Measurements from ENCODE around the gene PIGBOS1.
"Not testable (repeated sequence)": the region's sequence is repeated elsewhere in the genome, so short reads cannot be mapped to it uniquely, and the experiment has no call there.

PIGBOS1 gene

DNA sequence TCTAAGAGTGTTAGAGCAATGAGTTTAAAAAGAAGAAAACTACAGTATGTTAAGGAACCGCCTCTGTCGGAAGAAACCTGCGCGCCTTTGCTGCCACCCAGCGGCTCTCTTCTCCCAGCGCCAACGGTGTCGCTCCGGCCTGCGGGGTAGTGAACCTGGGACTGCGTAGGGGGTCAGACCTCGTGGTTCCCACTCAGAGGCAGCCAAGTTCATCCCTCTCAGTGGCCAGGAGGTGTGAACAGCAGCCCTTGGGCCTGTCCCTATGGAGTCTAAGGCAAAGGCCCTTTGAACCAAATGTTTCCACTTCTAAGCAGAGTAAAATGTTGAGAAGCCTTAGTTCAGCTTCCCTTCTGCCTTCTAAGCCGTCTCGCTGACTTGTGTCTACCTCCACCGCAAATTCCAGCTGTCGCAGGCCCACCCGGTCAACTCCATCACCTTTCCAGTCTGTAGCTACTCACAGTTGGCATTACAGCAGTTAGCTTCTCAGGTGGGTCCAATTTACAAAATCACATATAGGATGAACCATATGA, 28.3 kb downstream of the PIGBOS1 start:
- peak; percentile 87 for DNase-seq (ENCODE audit: low spot score)

DNA sequence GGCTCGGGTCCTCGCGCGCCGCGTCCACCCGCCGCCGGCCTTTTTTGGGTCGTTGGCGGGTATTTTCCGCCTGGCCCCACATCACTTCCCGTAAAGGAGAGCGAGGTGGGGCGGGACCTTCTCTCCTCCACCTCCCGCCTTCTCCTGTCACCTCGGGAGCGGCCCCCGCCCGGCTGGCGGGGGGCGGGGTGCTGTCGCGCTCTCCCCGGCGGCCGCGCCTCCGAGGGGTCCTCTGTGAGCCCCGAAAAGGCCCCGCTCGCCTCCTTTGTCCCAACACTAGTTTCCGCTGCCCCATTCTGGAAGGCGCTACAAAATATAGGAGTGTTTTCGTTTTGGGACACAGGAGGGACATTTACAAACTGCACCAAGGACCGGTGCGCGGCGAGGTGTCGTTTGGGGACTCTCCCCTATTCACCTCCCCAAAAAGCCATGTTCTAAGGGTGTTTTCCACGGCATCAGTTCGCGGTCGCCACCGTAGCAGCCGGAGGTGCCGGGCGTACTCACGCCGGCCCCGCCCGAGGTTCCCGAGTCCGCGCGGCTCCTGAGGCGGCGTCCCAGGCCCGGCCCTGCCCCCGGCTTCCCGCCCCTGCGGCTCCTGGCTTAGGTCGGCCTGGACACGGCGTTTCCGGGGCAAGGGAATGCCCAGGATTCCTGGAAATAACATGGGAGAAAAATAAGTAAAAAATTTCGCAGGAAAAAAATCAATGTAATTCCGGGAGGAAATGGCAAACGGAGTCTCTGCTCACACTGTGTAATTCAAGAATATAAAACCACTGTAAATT, 29.0 kb downstream of the PIGBOS1 start, which contains the start of gene RAB27A:
Gene RAB27A (minus strand): TSS at position 68 of the 782 bp plus-strand sequence. CDS start 54,879 bp downstream, outside the sequence.
- peak; percentile 83 for DNase-seq (ENCODE audit: low spot score)

DNA sequence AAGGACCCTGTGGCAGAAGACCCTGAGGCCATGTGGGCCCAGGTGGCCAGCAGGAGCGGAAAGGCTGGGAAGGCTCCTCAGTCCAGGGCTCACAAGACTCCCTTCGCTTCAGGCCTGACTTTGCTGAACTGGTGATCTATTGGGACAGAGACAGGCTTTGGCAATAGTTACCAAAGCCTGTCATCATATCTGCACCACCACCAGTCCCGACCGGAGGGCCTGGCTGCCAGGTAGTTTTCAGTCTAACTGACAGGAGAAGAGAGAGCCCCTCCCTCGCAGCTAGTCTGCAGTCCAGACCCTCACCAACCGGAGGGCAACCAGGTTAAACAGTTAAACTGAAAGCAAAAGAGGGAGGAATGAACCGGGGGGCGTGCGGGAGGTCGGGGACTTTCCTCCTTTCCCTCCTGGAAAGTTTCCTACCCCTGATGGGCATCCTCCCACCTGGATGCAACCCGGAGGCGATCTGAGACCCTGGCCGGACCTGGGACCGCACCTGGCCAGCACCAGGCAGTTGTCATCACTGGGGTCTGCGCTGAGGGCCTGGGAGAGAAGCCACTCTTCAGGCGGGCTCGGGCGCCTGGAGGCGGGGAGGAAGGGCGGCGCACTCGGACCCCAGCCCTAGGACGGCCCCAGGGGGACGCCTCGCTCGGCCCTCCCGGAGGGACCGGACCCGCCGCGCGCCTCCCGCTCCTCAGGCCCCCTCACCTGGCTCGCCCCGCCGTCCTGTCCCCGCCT, 29.7 kb downstream of the PIGBOS1 start:
- DNase-seq (ENCODE audit: low spot score) = peak; percentile 26

DNA sequence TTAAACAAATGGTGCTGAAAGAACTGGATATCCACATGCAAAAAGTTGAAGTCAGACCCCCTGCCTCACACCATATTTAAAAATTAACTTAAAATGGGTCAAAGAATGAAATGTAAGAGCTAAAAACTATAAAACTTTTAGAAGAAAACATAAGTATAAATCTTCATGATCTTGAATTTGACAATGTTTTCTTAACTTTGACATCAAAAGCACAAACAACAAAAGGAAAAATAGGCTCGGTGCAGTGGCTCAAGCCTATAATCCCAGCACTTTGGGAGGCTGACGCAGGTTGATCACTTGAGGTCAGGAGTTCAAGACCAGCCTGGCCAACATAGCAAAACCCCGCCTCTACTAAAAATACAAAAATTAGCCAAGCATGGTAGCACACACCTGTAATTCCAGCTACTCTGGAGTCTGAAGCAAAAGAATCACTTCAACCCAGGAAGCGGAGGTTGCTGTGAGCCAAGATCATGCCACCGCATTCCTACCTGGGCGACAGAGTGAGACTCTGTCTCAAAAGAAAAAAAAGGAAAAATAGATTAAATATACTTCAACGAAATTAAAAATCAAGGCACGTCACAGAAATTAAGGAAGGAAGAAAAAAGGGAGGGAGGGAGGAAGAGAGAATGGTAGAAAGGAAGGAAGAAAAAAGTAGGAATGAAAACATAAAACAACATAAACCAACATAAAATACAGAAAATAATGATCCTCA, 30.8 kb downstream of the PIGBOS1 start:
- DNase-seq (ENCODE audit: low spot score) = no peak

DNA sequence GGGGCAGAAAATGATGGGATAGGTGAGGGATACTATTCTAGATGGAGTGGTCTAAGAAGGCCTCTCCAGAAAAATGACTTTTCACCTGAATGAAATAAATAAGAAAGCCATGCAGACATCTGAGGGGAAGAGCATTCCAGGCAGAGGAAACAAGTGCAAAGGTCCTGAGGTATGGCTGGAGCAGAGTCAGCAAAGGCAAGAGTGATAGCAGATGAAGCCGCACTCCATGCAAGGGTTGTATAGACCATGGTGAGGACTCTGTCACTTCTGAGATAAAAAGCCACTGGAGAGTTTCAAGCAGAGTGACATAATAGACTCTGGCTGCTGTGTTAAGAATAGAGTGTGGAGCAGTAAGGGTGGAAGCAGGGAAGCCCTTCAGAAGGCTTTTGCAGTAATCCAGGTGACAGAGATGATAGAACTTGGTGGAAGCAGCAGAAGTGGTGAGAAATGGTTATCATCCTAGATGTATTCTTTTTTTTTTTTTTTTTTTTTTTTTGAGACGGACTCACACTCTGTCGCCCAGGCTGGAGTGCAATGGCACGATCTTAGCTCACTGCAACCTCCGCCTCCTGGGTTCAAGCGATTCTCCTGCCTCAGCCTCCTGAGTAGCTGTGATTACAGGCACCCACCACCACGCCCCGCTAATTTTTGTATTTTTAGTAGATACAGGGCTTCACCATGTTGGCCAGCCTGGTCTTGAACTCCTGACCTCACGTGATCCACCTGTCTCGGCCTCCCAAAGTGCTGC, 32.3 kb downstream of the PIGBOS1 start:
- not testable (repeated sequence) for DNase-seq (ENCODE audit: low spot score)

DNA sequence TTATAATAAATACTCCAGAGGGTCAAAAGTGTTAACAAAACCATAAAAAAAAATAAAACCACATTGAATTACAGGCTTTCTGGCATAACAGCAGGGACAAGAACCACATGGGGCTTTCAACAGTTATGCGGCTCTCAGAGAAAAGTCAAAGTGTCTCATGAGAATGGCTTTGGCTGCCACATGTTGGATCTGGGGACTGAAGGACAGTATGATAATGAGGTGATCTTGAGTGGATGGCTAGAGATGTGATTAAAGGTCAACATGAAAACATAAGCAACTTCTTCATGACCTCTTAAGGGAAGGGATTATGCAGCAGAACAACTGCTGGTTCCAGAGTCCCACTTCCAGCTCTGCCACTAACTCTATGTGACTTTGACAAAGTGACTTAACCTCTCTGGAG, 34.5 kb downstream of the PIGBOS1 start:
- no peak for DNase-seq (ENCODE audit: low spot score)

DNA sequence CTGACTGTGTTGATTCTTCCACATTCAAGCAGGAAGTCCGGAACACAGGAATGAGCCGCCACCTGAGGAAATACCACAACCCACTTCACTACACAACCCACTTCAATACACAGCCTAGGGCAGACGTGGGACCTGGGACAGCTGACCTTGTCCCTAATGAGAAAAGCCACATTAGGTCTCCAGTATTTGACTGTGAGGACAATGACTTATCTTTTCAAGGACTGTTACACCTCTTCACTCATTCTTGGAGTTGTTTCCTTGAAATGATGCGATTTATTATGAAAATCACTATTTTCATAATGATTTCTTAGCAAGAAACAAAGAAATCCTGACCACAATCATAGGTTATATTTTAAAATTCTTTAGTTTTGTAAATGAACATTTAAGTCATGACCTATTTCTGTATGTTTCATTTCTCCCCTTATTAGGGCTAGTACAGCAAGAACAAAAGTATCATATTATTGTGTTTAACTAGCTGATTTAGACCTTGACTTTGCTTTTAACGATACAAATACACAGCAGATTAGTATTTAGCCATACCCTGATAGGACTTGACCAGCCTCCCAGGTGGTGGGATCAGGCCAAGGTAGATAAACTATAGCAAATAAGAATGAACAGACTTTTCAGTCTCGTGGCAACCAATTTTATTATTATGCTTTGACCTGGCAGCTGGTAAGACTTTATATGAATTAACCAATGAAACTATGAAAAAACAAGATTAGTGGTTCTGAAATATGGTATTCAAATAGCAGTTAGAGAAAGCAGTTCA, 35.4 kb downstream of the PIGBOS1 start:
- DNase-seq (ENCODE audit: low spot score) = no peak

DNA sequence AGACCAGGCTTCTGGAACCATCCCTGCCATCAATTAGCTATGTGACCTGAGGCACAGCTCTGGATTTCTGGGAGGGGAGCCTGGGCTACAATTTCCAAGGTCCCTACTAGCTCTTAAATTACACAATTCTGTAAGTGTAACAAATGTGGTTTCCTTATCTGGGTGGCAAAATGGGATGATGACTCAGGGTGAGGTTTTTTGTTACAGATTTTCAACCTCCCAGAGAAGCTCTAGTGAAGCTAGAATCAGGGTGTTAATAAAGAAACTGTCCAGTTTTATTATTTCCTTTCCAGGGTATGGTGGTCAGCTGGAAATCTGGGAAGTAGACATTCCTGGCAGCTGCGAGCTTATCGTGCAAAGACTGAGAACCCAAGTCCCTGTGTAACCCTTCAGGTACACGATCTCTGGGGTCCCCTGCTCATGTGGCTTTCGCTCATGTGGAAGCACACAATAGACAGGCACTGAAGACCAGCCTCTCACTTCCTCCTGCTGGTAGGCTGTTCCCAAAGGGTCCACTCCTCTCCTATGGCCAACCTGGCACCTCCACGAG, 36.6 kb downstream of the PIGBOS1 start:
- no peak for DNase-seq (ENCODE audit: low spot score)

DNA sequence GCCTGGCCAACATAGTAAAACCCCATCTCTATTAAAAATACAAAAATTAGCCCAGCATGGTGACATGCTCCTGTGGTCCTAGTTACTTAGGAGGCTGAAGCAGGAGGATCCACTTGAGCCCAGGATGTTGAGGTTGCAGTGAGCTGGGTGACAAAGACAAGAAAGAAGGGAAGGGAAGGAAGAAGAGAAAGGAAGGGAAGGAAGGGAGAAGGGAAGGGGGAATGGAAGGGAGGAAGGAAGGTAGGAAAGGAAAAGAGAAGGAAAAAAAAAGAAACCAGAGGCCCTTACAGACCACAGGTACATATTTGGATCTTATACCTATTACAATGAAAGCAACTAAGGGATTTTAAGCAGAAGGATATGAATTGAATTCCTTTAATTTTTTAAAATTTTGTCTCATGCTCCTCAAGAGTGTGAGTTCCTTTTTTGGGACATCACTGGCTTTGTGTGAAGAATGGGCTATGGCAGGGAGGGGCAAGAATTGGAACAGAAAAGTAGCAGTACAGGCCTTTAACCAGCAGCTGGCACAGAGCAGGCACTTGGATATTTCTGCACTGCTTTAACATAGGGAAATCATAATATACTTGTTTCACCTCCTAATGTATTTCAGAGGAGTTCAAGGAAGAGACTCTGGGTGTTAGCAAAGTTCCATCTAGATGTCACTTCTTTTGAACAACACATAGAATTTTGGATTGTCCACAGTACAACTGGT, 37.2 kb downstream of the PIGBOS1 start:
- DNase-seq (ENCODE audit: low spot score) = no peak

DNA sequence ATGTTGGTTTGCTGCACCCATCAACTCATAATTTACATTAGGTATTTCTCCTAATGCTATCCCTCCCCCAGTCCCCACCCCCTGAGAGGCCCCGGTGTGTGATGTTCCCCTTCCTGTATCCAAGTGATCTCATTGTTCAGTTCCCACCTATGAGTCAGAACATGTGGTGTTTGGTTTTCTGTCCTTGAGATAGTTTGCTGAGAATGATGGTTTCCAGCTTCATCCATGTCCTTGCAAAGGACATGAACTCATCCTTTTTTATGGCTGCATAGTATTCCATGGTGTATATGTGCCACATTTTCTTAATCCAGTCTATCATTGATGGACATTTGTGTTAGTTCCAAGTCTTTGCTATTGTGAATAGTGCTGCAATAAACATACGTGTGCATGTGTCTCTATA, 38.3 kb downstream of the PIGBOS1 start:
- DNase-seq (ENCODE audit: low spot score) = not testable (repeated sequence)

DNA sequence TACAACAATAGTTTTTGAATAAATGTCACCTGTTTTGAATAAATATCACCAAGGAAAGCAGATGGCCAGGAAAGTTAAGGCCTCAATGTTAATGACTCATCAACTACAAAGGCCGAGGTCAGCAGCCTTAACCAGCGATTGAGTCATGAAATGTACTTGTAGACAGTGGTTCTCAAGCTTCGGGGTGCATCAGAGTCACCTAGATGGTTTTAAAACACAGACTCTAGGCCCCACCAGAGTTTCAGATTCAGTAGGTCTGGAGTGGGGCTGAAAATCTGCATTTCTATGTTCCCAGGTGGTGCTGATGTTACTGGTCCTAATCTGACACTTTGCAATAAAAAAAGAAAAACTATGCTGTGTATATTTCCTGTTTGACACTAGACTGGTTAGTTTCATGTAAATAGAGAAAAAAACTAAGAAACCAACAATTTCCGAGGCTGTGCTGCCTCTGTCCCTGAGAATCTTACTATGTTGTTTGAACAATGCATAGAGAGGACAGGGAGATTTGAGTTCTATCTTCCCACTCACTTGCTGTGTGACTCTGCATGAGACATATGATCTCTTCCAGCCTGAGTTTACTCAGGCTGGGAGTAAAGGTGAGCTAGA, 39.1 kb downstream of the PIGBOS1 start:
- DNase-seq (ENCODE audit: low spot score) = peak; percentile 66

DNA sequence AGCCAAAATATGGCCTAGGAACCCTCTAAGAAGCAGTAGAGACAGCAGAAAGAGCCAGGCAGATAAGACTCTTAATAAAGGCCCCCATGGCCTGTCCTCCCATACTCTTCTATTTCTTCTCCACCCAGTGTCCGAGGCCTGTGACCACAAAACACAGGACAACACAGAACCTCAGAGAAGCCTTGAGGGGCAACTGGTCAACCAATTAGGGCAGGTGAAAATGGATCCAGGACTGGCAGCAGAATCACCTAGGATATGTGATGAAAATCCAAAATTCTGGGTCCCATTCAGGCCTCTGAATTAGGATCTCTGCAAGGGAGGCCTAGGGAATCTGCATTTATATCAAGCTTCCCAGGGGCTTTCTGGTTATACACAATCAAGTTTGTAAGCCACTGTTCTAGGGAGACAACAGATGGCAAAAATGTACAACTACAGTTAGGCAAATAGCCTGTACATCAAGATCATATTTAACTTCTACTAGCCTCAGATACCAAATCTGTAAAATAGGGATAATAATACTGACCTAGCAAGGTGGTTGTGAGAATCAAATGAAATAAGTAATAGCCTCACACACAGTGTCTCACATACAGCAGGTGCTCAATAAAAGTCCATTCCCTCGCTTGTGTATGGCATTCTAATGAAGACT, 39.7 kb downstream of the PIGBOS1 start:
- no peak for DNase-seq (ENCODE audit: low spot score)

DNA sequence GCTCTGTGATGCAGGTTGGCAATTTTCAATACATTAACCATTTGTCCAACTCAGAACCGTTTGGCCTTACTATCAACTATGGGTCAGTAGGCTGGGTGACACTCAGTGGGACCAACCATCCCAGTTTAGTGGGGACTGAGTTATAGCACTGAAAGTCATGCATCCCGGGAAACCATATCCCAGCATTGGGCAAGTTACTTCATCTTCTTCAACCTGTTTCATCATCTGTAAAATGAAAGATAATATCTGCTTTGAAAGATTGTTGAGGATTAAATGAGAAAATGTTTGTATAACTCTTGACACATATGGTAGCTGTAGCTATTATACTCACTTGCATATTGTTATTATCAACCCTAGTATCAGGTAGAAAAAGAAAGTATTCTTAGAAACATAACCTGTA, 41.2 kb downstream of the PIGBOS1 start:
- no peak for DNase-seq (ENCODE audit: low spot score)

DNA sequence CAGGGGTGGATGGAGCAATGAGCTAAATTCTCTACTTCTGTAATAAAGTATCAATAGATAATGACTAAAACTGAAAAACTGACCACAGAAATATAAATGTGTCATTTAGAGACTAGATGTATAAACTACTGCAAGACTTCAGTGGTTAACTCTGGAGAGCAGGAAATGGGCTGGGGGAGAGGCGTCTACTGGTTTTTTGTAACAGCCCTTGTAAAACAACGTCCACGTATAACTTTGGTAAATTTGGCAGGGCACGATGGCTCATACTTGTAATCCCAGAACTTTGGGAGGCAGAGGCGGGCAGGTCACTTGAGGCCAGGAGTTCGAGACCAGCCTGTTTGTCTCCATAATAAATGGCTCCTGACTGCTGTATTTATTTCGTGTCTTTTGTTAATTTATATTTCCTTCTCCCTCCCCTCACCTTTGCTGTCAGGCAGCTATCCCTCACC, 41.8 kb downstream of the PIGBOS1 start:
- DNase-seq (ENCODE audit: low spot score) = no peak

DNA sequence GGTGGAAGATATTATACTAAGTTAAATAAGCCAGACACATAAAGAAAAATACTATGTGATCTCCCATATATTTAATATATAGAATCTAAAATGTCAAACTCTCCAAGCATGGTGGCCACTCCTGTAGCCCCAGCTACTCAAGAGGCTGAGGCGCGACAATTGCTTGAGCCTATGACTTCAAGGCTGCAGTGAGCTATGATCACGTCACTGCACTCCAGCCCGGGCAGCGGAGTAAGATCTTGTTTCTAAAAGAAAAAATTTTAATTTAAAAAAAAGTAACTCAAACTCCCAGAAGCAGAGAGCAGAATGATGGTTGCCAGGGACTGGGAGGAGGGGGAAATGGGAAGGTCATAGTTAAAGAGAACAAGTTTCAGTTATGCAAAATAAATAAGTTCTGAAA, 42.6 kb downstream of the PIGBOS1 start:
- DNase-seq (ENCODE audit: low spot score) = no peak

DNA sequence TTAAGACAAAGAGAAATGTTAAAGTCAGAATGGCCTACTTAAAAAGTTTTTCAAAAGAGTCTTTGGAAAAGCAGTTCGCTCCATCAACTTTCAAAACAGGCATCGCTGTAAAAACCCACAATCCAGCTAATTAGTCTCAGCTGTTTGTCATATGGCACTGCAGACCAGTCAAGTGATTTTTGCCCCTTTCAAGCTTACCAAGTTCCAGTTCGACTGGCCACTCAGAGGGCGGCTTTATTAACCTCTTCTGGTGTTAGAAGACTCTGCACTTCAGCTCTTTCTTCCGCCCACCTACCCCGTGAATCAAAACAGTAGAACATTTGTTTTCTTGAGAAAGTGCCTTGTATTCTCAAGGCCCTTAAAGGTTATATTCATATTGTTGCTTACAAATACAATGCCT, 48.6 kb downstream of the PIGBOS1 start:
- no peak for DNase-seq (ENCODE audit: low spot score)

DNA sequence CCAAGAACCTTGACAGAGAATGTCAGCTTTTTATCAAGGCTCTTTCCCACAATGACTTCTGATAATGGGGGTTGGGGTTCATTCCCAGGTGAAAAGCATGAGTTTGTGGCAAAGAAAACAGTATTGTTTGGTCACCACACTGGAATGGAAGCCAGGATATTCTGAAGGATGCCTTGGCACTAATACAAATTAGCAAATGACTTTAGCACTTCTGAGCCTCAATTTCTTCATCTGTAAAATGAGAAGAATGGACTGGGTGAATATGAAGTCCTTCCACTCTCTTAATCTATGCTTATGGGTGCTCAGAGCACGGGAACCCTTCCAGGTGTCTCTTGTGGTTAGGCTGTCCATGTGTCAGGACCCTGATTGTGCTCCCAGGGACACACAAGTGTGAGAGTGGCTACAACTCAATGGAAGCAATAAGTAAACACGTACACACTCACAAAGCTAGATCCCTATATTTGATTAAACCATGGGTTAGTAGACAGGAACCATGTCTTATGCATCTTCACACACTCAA, 50.7 kb downstream of the PIGBOS1 start:
- DNase-seq (ENCODE audit: low spot score) = no peak

DNA sequence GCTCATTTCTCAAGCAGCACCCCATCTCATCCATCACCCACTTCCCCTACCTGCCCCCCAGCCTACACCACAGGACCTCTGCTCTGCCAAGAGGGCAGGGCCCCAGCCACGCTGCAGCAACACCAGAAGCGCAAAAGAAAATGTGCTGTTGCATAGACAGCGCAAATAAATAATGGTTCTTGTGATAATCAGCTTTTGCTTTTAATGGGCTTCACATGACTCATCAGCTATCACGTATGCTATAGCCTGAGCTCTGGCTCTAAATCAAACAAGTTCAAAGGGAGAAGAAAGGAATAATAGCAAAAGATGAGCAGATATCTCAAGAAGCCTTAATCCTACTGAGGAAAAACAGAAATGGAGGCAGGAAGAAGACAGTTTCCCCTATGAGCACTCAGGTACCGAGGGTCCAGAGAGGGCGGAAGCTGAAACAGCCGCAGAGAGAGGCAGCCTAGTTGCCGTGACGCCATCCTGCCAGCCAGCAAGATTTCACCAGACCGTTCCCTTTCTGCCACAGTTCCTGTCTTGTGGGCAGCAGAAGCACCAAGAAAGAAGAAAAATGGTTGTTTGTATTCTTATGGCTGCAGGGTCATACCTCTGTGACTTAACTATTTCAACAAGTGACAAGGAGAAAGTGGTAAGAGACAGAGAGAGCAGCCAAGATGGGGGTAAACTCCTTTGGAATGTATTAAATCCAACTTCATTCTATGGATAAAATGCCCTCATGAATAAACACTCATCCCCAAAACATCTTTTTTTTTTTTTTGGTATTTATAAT, 51.3 kb downstream of the PIGBOS1 start:
- DNase-seq (ENCODE audit: low spot score) = no peak
